A673 (cell line): ENCODE measurements around the gene IL18R1. TPM values are rescaled to one million over a fixed set of nuclear protein-coding genes. Genes with fewer than 3 reads are reported as not detected.

ENCODE experiments used
- BruUV-seq: library from RNA; stranded (reverse); fragments of 400-500 nt; replicated peaks from 2 replicates; lab custom pipeline; 2021; lab: Mats Ljungman, UMichigan
- CTCF ChIA-PET: fragments of 300-600 bp; sonication (Branson Sonifier 250); formaldehyde crosslinking; loops from one replicate; lab custom pipeline; 2022; ENCODE audit warnings: antibody characterized with exemption; lab: Charles Lee
- POLR2A ChIA-PET: fragments of 300-600 bp; sonication (Branson Sonifier 250); formaldehyde crosslinking; loops from one replicate; lab custom pipeline; 2022; ENCODE audit warnings: antibody characterized with exemption; ENCODE audit not compliant: low non-redundant PET; lab: Charles Lee
- DNase-seq: peaks from one replicate; pipeline ENCODE4 v3.0.0-alpha.2; 2015; ENCODE audit warnings: low spot score
- H3K27ac ChIP-seq: fragments of 200-600 bp; sonication (generic); 2 replicates; pipeline ENCODE4 v1.5.1; 2016; ENCODE audit warnings: mixed run types, low read depth, mild to moderate bottlenecking, mixed read lengths, antibody characterized with exemption, low read length; ENCODE audit not compliant: poor library complexity, severe bottlenecking
- H3K27me3 ChIP-seq: fragments of 200-600 bp; sonication (generic); replicated peaks from 2 replicates; pipeline ENCODE4 v1.6.1; 2017; ENCODE audit warnings: mixed run types, low read depth, mild to moderate bottlenecking, mixed read lengths, antibody characterized with exemption, low read length; ENCODE audit not compliant: insufficient read depth, poor library complexity
- H3K36me3 ChIP-seq: fragments of 200-600 bp; sonication (generic); 2 replicates; pipeline ENCODE4 v1.6.1; 2016; ENCODE audit warnings: mixed run types, mild to moderate bottlenecking, mixed read lengths, antibody characterized with exemption, low read length; ENCODE audit not compliant: insufficient read depth, poor library complexity, severe bottlenecking
- H3K4me1 ChIP-seq: fragments of 200-600 bp; sonication (generic); 2 replicates; pipeline ENCODE4 v1.6.1; 2017; ENCODE audit warnings: mixed run types, mild to moderate bottlenecking, mixed read lengths, antibody characterized with exemption, low read length; ENCODE audit not compliant: insufficient read depth, poor library complexity, severe bottlenecking
- H3K4me3 ChIP-seq: fragments of 200-600 bp; sonication (generic); 2 replicates; pipeline ENCODE4 v1.5.1; 2016; ENCODE audit warnings: low read depth, mixed run types, mild to moderate bottlenecking, mixed read lengths, low read length; ENCODE audit not compliant: poor library complexity, severe bottlenecking
- H3K9me3 ChIP-seq: fragments of 200-600 bp; sonication (generic); 2 replicates; pipeline ENCODE4 v1.6.1; 2016; ENCODE audit warnings: mixed run types, low read depth, mild to moderate bottlenecking, mixed read lengths, antibody characterized with exemption, low read length; ENCODE audit not compliant: poor library complexity, severe bottlenecking
- CTCF ChIP-seq: fragments of 300-800, 200-600 bp; sonication (generic); conservative IDR thresholded peaks from 2 replicates; pipeline ENCODE4 v1.5.1; 2017; ENCODE audit warnings: low read depth, mild to moderate bottlenecking, antibody characterized with exemption, low read length, moderate library complexity, mixed read lengths
- EZH2 ChIP-seq: fragments of 200-600 bp; sonication (generic); IDR thresholded peaks from 2 replicates; pipeline ENCODE4 v1.6.1; 2017; ENCODE audit warnings: borderline replicate concordance, low read depth, mild to moderate bottlenecking, mixed read lengths, antibody characterized with exemption, low read length; ENCODE audit not compliant: poor library complexity, severe bottlenecking
- intact Hi-C: fragments of 100-400 bp; cut with micrococcal nuclease; formaldehyde crosslinking; loops from one replicate; pipeline ENCODE4 v1.10.0; 2022; ENCODE audit not compliant: unreplicated experiment
- total RNA-seq: library from RNA; stranded (reverse); gene quantifications from 2 replicates; pipeline ENCODE4 v1.2.3, GENCODE V29; 2021

Gene IL18R1
- total RNA-seq, 1 experiment from 2014 or later = not detected

GRCh38 chr2:102397209-102397608, 41.6 kb downstream of the IL18R1 start:
- H3K36me3 ChIP-seq = no peaks in the 10 kb centered on the region
- POLR2A ChIA-PET = no interaction called here
- H3K4me3 ChIP-seq = no peak overlapping the region
- H3K27me3 ChIP-seq = peaks cover 18% of the 10 kb centered on the region
- H3K27ac ChIP-seq = no peak overlapping the region
- no peaks in the 10 kb centered on the region for H3K4me1 ChIP-seq
- intact Hi-C loops = no loop called here
- TF ChIP-seq CTCF (no peak), EZH2 (no peak)
- no peaks in the 10 kb centered on the region for H3K9me3 ChIP-seq
- no TSS peak for BruUV-seq
- CTCF ChIA-PET = no interaction called here
- DNase-seq = no peak

- ChIA-PET CTCF (no interaction called here), POLR2A (no interaction called here)
- intact Hi-C loops = no loop called here
- TF ChIP-seq CTCF = no peak
- no peak for TF ChIP-seq EZH2
- BruUV-seq = no TSS peak
- H3K9me3 ChIP-seq = no peaks in the 10 kb centered on the region
- peaks cover 6% of the 10 kb centered on the region for H3K27me3 ChIP-seq
- H3K27ac ChIP-seq = no peak overlapping the region
- H3K4me3 ChIP-seq = no peak overlapping the region
- no peaks in the 10 kb centered on the region for H3K36me3 ChIP-seq
- DNase-seq = no peak
- no peaks in the 10 kb centered on the region for H3K4me1 ChIP-seq
Measured at GRCh38 chr2:102399499-102400141, 44.0 kb downstream of the IL18R1 start.

- Histone ChIP-seq H3K27me3 (no peaks in the 10 kb centered on the region), H3K4me1 (no peaks in the 10 kb centered on the region), H3K9me3 (no peaks in the 10 kb centered on the region), H3K4me3 (no peak overlapping the region), H3K36me3 (no peaks in the 10 kb centered on the region), H3K27ac (no peak overlapping the region)
- ChIA-PET POLR2A (no interaction called here), CTCF (no interaction called here)
- TF ChIP-seq EZH2 (no peak), CTCF (no peak)
- no peak for DNase-seq
- intact Hi-C loops = no loop called here
- BruUV-seq = no TSS peak
Measured at GRCh38 chr2:102401456-102401855, 45.9 kb downstream of the IL18R1 start.
